ENCODE data around the gene ACE.
A peak's percentile ranks its signal among the peaks of the same experiment; 100 is the strongest.
"Not testable (repeated sequence)": the region's sequence is repeated elsewhere in the genome, so short reads cannot be mapped to it uniquely, and the experiment has no call there.

Gene ACE

DNA sequence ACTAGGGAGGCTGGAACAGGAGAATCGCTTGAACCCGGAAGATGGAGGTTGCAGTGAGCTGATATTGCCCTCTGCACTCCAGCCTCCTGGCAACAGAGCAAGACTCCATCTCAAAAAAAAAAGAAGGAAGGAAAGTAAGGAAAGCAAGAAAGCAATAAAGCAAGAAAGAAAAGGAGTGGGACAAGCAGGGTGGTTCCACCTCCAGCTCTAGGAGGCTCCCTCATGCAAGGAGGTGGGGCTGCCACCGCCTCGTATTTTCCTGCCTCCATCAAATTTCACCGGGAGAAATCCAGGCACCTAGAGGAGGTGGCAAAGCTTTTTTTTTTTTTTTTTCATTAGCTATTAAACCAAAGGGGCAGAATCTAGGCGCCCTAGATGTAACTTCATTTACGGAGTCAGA is 31.8 kb upstream of the ACE start:
- no peak for DNase-seq

DNA sequence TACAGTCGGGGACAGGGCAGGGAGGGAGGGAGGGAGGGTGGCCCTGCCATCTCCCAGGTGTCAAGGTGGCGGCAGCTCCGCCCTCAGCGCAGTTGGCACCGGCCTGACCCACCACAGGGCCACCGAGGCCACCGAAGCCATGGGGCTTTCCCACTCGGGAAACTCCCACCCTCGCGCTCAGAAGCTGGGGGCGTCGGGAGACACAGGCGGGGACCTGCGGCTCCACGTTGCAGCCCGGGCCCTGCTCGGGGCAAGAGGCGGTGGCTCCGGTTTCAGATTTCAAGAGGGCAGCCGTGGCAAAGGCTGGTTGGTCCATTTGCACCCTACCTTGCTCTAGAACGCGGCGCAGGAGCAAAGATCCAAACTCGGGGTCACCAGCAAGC is 31.3 kb upstream of the ACE start:
- peak; percentile 84 for DNase-seq

DNA sequence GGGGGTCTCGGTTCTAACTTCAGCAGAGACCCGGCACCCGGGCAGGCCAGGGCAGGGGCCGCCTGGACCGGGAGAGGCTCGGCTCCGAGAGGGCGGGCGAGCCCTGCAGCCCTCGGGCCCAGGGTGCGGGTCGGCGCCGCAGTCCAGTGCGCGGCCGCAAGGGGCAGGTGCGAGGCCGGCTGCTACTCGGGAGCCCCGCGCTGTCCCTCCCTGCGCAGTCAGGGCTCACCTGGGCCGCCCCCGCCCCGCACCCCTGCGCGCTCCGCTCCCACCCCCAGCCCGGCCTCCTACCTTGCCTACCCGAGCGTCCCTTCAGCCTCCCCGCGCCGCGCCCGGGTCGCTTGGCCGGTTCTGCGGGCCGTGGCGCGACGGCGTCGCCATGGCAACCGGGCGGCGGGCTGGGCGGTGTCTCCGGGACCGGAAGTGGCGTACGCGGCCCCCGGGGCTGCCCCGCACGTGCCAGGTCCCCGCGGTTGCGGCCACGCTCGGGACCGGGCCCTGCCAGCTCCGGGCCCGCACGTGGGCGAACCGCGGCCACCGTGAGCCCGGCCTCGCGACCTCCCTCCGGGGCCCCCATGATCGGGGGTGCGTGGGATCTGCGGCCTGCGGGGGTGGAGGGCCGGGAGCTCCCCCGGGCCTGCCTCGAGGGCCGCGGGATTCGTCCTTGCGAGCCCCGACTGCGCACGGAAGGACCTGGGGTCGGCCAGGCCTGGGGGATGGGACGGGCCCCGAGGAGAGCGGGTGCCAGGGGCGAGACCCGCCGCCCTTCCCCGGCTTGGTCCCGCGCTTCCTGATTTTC is 30.7 kb upstream of the ACE start, which contains the start of gene CYB561:
TSS of gene CYB561 (minus strand) at position 353 of the 799 bp plus-strand sequence. CDS start 8,759 bp downstream, outside the sequence.
- peak; percentile 84 for DNase-seq

DNA sequence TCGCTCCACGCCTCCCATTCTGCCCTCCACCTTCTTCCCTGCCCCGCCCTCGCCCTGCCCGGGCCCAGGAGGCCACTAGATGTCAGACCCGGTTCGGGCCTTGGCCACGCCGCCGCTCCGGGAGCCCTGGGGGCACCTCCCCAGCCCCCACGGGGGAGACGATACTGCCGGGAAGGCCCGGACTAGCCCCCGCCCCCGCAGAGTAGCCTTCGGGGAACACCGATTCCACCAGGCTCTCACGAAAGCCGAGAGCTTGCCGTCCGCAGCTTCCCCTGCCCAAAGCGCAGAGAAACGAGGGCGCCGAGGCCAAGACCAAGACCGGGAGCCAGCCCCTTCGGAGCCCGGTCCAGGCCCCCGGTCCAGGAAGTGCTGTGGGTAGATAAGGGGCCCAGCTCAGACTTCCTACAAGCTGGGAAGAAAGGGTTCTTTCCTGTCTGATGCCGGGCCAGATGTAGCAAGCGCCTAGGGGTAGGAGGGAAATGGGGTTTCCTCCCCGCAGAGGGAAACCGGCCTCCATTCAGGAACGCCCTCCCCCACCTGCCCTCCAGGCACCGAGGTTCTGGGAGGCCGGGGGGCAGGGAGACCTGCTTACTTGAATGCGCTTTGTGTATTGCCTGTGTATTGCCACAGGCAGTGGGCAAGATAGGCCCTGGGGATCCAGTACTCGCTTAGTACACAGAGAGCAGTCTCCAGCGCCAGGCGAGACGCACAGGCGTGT is 29.9 kb upstream of the ACE start:
- DNase-seq, result peak; percentile 84

DNA sequence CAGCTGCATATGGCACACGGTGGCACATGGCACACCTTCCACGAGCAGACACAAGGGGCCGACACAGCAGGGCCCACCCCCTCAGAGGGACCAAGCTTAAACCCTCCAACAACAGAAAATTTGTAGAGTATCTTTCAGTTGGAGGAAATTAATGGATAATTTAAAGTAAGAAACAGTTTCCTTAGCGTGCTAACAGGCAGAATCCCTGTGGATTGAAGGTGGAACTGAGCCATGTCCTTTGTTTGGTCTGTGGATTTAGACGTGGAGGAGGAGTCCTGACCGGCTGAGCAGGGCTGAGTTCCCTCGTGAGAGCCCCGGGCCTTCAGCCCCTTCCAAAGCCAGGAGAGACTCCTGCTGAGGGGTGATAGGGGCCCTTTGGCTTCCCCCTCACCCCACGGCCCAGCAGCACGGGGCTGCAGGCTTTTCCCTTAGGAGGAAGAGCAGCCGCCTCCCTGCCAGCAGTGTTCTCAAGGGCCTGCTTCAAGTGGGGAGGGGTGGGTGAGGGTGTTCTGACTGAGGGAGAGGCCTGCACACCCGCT is 29.3 kb upstream of the ACE start:
- DNase-seq, result peak; percentile 70

DNA sequence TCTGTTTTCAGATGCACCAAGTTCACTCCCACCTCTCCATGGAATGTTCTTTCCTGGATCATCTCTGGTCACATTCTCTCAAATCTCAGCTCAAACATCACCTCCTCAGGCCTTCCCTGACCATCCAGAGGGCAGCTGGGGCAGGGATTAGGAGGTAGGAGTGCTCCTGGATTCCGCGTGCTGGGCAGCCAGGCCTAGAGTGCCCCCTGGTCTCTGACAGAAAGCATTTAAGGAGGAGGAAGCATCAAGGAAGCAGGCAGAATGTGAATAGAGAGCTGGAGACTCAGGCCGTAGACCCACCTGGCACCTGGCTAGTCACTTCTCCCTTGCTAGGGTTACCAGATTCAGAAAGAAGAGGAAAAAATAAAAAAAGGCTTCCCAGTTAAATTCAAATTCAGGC is 28.2 kb upstream of the ACE start:
- no peak for DNase-seq

DNA sequence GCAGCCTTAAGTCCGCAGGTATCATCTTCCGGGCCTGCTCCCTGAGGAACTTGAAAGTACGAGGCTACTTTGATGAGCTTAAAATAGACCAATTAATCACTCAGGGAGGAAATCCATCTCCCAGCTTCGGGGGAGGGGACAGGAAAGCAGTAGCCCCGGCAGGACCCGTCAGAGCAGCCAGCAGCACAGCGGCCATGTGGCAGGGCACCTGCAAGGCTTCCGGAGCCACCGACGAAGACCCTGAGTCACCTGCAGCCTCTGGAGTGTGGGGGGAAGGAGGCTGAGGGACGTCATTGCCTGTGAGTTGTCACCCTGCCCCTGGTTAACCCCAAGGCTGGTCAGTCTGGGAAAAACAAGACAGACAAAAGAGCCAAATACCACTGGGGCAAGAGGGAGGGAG is 26.3 kb upstream of the ACE start:
- no peak for DNase-seq

DNA sequence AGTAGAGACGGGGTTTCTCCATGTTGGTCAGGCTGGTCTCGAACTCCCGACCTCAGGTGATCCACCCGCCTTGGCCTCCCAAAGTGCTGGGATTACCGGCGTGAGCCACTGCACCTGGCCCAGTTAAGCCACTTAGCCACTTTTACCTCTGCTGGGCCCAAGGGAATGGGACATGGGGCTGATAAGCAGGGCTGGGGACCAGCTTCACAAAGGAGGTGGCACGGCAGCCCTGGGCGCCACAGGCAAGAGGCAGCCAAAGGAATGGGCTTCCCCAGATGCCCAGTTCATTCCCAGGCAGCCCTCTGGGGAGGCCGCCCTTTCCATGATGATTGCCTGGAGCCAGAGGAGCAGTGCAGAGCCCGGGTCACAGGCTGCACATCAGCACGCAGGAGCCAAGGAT is 25.7 kb upstream of the ACE start:
- DNase-seq, result no peak

DNA sequence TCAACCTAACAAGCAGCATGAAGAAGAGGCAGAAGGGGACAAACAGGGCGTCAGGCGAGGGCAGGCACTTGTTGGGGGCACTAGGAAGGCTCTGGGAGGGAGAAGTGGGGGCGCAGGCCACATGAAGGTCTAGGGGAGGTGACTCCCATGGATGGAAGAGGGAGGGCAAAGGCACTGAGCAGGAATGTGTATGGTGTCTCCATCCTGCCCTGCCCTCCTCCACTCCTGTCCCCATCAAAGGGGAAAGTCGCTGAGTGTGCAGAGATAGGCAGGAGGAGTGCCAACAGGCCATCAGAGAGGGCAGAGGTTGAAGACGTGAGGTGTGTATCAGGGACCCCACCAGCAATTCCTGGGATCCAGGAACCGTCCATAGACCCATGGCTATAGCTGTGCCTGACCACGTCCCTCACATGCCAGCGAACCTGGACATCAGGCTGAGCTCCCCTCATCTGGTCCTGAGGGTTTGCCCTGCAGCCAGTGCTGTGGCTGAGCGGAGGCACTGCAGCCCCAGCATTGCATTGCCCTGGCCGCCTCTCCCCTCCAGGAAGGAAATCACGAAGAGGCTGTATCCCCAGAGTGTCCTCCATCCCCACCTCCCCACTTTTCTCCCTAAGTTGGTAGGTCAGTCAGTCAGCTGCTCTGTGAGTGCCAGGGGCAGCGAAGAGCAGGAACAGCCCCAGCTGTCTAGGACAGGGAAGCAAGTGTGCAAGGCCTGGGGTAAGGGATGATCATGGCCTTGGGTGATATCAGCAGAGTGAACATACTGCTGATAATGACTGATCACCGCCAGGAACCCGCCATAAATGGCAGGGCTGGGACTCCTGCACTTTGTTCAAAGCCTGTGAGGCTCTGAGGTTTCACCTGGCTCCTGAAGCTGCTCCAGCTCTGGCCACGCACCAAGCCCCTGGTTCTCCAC is 24.6 kb upstream of the ACE start:
- no peak for DNase-seq

DNA sequence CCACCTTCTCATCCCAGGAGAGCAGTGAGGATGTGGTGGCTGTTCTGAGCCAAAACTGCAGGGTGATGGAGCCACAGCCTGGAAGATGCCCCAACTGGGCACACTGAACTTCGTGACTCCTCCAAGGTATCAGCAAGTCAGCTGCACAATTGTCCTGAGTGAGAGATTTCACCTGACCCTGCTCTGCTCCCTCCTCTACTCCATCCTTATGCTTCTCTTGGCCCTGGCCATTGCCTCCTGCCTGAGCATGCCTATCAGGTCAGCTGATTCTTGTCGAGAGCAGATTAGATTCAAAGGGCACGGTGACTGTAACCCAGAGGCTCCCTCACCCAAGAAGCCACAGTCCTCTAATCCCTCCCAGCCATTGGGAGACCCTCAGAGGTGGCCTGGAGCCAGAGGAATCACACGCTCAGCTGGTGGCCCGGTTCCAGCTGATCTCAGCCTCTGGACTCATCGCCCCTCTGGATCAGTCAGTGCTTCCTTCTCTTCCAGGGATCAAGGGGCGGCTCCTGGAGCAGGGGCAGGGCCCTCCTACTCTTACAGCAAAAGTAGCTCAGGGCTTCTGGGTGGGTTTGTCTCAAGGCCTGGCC is 23.8 kb upstream of the ACE start:
- peak; percentile 27 for DNase-seq

DNA sequence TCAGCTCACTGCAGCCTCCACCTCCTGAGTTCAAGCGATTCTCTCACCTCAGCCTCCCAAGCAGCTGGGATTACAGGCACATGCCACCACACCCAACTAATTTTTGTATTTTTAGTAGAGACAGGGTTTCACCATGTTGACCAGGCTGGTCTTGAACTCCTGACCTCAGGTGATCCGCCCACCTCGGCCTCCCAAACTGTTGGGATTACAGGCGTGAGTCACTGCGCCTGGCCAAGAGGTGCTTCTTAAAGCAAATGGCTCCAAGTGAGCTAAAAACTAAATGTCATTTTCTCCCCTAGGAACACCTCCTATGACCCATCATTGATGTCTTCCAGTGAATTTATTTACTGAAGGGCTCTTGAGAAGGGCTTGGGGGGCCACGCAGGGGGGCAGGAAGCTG is 22.5 kb upstream of the ACE start:
- not testable (repeated sequence) for DNase-seq

DNA sequence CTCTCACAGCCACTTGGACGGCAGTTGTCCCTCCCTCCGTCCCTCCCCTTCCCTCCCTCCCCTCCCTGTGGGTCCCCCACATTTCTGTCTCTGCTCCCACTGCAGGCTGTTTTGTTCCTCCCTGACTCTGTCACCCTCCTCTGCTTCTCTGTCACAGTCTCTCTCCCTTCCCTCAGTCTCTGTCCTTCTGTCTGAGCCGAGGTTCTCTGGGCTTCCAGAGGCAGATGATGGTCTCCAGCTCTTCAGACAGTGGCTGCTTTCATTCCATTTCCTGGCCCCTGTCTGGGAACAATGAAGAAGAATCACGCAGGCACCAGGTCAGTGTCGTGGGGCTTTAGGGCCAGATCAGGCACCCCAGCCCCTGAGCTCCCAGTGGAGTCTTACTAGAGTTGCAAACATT is 21.9 kb upstream of the ACE start:
- DNase-seq, result no peak

DNA sequence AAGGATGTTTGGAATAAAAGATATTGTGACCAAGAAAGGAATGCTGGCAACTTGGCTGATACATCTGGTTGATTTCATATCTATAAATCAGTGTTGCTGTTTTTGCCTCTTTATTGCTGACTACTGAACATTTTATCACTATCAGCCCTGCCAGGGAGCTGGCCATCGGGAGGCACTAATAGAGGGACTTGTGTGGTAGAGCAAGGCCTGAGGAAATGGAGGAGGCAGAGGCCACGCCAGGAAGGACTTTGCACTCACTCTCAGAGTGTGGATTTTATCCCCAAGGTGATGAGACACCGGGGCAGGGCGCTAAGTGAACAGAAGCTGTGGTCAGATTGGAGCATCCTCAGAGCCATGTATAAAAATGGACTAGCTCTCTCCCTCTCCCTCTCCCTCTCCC is 21.4 kb upstream of the ACE start:
- no peak for DNase-seq

DNA sequence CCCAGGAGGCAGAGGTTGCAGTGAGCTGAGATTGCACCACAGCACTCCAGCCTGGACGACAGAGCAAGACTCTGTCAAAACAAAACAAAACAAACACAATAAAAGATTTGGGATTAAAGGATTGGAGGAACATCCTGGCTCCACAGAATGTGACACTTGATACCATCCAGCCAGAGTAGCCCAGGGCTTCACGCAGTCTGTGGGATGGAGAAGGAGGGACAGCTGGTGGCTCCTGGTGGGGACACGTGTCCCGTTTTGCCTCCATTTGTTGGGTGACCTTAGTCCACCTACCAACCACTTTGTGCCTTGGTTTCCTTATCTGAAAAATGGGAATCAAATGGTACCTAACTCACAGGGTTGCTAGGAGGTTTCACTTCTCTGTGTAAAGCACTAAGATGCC is 18.4 kb upstream of the ACE start:
- DNase-seq, result peak; percentile 14

DNA sequence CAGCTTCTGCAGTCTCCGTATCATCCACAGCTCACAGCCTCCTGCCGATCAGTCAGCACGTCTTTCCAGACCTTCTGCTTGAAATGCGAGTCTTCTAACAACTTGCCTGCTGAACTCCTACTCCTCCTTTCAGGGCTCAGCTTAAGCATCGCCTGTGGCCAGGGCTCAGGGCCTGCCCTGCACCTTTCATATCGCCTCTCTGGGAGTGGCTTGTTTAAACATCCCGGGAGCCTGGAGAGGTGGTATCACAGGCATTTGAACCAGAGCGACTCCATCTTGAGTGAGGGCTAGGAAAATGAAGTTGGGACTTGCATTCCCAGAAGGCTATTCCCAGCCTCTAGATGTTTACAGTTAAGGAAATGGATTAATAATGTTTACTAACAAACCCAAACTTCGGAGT is 16.8 kb upstream of the ACE start:
- no peak for DNase-seq

DNA sequence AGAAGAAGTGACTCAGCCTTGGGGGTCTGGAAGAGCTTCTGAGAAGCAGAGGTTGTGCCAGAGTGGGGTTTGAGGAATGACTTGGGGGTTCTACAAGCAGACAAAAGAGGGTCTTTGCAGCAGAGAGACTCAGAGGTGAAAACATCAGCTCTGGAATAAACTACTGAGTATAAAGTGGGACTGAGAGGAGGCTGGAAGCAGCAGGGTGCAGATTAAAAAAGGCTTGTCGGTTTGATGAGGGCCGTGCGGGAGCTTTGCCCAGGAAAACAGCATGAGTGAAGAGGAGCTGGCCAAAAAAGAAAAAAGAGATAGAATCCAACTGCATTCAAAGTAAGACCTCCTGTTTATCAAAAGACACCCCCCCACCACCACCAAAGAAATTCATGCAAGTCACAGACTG is 13.1 kb upstream of the ACE start:
- no peak for DNase-seq

DNA sequence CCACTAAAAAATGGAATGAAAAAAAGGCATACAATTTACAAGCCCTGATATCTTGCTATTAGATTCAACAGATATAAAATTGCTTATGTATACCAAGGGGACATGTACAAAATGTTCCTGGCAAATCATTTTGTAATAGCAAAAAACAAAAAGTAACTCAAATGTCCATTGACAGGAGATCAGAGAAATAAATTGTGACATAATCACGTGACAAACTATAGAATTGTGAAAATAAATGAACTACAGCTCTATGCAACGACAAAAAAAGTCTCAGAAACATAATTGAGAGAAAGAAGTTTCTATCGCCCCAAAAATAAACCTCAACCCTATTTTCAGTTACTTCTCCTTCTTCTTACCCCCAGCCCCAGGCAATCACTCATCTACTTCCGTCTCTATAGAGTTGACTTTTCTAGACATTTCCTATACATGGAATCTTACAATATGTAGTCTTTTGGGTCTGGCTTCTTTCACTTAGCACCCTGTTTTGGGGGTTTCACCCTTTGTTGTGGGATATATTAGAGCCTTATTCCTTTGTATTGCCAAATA is 12.1 kb upstream of the ACE start:
- DNase-seq, result no peak

DNA sequence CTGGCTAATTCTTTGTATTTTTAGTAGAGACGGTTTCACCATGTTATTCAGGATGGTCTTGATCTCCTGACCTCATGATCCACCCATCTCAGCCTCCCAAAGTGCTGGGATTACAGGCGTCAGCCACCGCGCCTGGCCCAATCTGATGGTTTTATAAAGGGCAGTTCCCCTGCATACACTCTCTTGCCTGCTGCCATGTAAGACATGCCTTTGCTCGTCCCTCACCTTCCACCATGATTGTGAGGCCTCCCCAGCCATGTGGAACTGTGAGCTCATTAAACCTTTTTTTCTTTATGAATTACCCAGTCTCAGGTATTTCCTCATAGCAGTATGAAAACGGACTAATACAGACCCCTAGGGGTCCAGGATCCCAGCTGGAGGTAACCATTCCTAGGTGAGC is 8.8 kb upstream of the ACE start:
- not testable (repeated sequence) for DNase-seq

DNA sequence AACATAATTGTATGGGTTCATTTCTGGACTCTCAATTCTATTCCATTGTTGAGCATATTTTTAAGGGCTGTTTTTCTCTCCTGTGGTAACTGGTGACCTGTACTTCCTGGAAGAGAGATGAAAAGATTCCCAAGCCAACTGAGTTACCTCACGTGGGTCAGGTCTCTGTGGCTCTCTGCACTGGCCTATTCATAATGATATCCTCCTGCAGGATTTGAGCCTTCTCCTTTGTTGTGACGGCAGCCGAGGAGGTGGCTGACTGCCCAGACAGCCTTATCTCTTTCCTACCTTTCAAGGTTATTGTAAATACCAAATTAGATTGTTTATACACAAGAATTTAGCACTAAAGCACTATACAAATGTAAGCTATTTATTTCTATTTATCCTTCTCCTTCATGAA is 2.7 kb upstream of the ACE start:
- DNase-seq, result no peak

DNA sequence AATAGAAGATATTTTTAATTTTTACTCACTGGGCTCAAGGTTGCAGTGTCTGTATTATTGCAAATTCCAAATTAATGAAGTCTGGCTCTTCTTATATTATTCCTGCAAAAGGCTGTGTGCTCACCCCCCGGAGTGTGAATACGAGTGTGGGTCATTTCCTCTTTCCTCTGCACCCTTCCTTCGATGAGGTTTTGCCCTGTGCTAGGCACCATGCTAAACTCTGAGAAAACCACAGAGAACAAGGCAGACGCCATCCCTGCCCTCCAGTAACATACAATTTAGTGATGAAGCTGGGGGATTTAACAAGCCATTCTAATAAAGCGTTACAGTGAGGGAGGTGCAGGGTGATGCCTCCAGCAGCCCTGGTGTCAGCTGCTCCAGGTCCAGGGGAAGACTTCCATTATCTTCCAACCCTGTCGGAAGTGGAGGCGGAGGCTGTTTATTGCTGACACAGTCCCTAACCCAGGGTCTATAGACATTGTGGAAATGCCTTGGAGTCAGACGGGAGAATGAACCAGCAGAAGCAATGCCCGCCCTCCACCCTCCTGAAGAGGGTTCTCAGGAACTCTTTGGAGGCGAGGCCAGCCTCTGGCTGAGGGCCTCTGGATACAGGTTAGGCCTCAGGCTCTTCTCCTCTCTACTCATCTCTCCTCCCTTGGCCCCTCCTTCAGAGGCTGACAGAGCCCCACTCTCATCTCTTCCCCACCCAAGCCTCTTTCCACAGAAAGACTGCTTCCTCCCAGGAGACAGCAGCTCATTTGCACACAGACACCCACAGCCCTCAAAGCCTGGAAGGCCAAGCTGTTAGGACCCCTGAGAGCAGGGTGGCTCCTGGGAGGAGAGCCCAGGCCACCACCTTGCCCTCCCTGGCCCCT is 2.0 kb upstream of the ACE start:
- peak; percentile 38 for DNase-seq
